Measurements from ENCODE around the gene MYH6.
A peak's percentile ranks its signal among the peaks of the same experiment; 100 is the strongest.

Gene MYH6

GRCh38 chr14:23373041-23373440 is 35.0 kb downstream of the MYH6 start:
- Histone ChIP-seq H3K27ac (ENCODE audit: low read depth, low read length) (no peak overlapping the region), H3K18ac (ENCODE audit: low read length) (no peak overlapping the region), H3K4me2 (ENCODE audit: low read length) (no peak overlapping the region), H3K56ac (ENCODE audit: low read length) (no peak overlapping the region), H3K4ac (ENCODE audit: low read depth, low read length) (no peak overlapping the region), H3K9ac (ENCODE audit: low read length) (no peak overlapping the region), H3K4me3 (ENCODE audit: low read length) (no peak overlapping the region), H3K27me3 (ENCODE audit: insufficient read depth, low read length, poor library complexity) (no peaks in the 10 kb centered on the region), H2BK120ac (ENCODE audit: low read depth, low read length) (no peak overlapping the region), H3K23ac (ENCODE audit: low read length) (no peak overlapping the region), H2BK15ac (replicated peaks; ENCODE audit: low read depth) (no peak overlapping the region), H3K79me1 (ENCODE audit: low read length) (no peaks in the 10 kb centered on the region), H3K36me3 (ENCODE audit: control insufficient read depth, insufficient read depth, low read length) (no peaks in the 10 kb centered on the region), H4K8ac (ENCODE audit: low read depth, low read length) (no peak overlapping the region), H2AK5ac (ENCODE audit: low read length) (no peak overlapping the region), H2BK5ac (ENCODE audit: low read length) (no peak overlapping the region), H3K79me2 (ENCODE audit: control insufficient read depth, insufficient read depth, low read length) (no peaks in the 10 kb centered on the region), H3K4me1 (ENCODE audit: control insufficient read depth, low read depth, low read length) (peaks cover 3% of the 10 kb centered on the region), H4K5ac (ENCODE audit: low read length) (no peak overlapping the region)
- no peak for DNase-seq
- WGBS (ENCODE audit: extremely low coverage, insufficient coverage, low lambda C conversion rate) = no CpG with 5 or more reads among the region's 3 CpGs

GRCh38 chr14:23372509-23372908 is 35.6 kb downstream of the MYH6 start, which contains the start of gene IL25:
IL25 (plus strand) TSS chr14:23372809.
- H3K4ac ChIP-seq (ENCODE audit: low read depth, low read length) = no peak within 1 kb of the TSS
- H2BK120ac ChIP-seq (ENCODE audit: low read depth, low read length) = no peak within 1 kb of the TSS
- H3K4me2 ChIP-seq (ENCODE audit: low read length) = no peak within 1 kb of the TSS
- no peak within 1 kb of the TSS for H2BK5ac ChIP-seq (ENCODE audit: low read length)
- WGBS (ENCODE audit: extremely low coverage, insufficient coverage, low lambda C conversion rate) = no CpG with 5 or more reads among the region's 2 CpGs
- H2BK15ac ChIP-seq (replicated peaks; ENCODE audit: low read depth) = no peak within 1 kb of the TSS
- H3K27ac ChIP-seq (ENCODE audit: low read depth, low read length) = no peak within 1 kb of the TSS
- H3K9ac ChIP-seq (ENCODE audit: low read length) = no peak within 1 kb of the TSS
- no peak within 1 kb of the TSS for H4K8ac ChIP-seq (ENCODE audit: low read depth, low read length)
- H3K4me1 ChIP-seq (ENCODE audit: control insufficient read depth, low read depth, low read length) = peaks cover 3% of the 10 kb centered on the region
- no peak within 1 kb of the TSS for H4K5ac ChIP-seq (ENCODE audit: low read length)
- H3K4me3 ChIP-seq (ENCODE audit: low read length) = no peak within 1 kb of the TSS
- no peak for DNase-seq
- no peaks in the 10 kb centered on the region for H3K36me3 ChIP-seq (ENCODE audit: control insufficient read depth, insufficient read depth, low read length)
- H3K79me1 ChIP-seq (ENCODE audit: low read length) = no peaks in the 10 kb centered on the region
- H3K18ac ChIP-seq (ENCODE audit: low read length) = no peak within 1 kb of the TSS
- H3K23ac ChIP-seq (ENCODE audit: low read length) = no peak within 1 kb of the TSS
- H2AK5ac ChIP-seq (ENCODE audit: low read length) = no peak within 1 kb of the TSS
- no peaks in the 10 kb centered on the region for H3K27me3 ChIP-seq (ENCODE audit: insufficient read depth, low read length, poor library complexity)
- H3K79me2 ChIP-seq (ENCODE audit: control insufficient read depth, insufficient read depth, low read length) = no peaks in the 10 kb centered on the region
- no peak within 1 kb of the TSS for H3K56ac ChIP-seq (ENCODE audit: low read length)

- Histone ChIP-seq H4K5ac (ENCODE audit: low read length) (no peak overlapping the region), H3K36me3 (ENCODE audit: control insufficient read depth, insufficient read depth, low read length) (no peaks in the 10 kb centered on the region), H3K4me3 (ENCODE audit: low read length) (no peak overlapping the region), H2AK5ac (ENCODE audit: low read length) (no peak overlapping the region), H4K8ac (ENCODE audit: low read depth, low read length) (no peak overlapping the region), H3K4ac (ENCODE audit: low read depth, low read length) (no peak overlapping the region), H3K4me2 (ENCODE audit: low read length) (no peak overlapping the region), H3K23ac (ENCODE audit: low read length) (no peak overlapping the region), H3K18ac (ENCODE audit: low read length) (no peak overlapping the region), H2BK120ac (ENCODE audit: low read depth, low read length) (no peak overlapping the region), H3K27me3 (ENCODE audit: insufficient read depth, low read length, poor library complexity) (no peaks in the 10 kb centered on the region), H2BK15ac (replicated peaks; ENCODE audit: low read depth) (no peak overlapping the region), H3K27ac (ENCODE audit: low read depth, low read length) (no peak overlapping the region), H3K79me2 (ENCODE audit: control insufficient read depth, insufficient read depth, low read length) (no peaks in the 10 kb centered on the region), H3K56ac (ENCODE audit: low read length) (no peak overlapping the region), H2BK5ac (ENCODE audit: low read length) (no peak overlapping the region), H3K9ac (ENCODE audit: low read length) (no peak overlapping the region), H3K4me1 (ENCODE audit: control insufficient read depth, low read depth, low read length) (peaks cover 4% of the 10 kb centered on the region), H3K79me1 (ENCODE audit: low read length) (no peaks in the 10 kb centered on the region)
- WGBS (ENCODE audit: extremely low coverage, insufficient coverage, low lambda C conversion rate) = no CpG with 5 or more reads among the region's 1 CpG
- DNase-seq = no peak
These were observed 36.2 kb downstream of the MYH6 start for GRCh38 chr14:23371865-23372264.

GRCh38 chr14:23370221-23370620 is 37.9 kb downstream of the MYH6 start:
- Histone ChIP-seq H3K27me3 (ENCODE audit: insufficient read depth, low read length, poor library complexity) (no peaks in the 10 kb centered on the region), H3K4ac (ENCODE audit: low read depth, low read length) (no peak overlapping the region), H3K4me3 (ENCODE audit: low read length) (no peak overlapping the region), H3K18ac (ENCODE audit: low read length) (no peak overlapping the region), H4K5ac (ENCODE audit: low read length) (no peak overlapping the region), H3K56ac (ENCODE audit: low read length) (no peak overlapping the region), H3K79me1 (ENCODE audit: low read length) (no peaks in the 10 kb centered on the region), H2AK5ac (ENCODE audit: low read length) (no peak overlapping the region), H3K79me2 (ENCODE audit: control insufficient read depth, insufficient read depth, low read length) (no peaks in the 10 kb centered on the region), H3K4me1 (ENCODE audit: control insufficient read depth, low read depth, low read length) (peaks cover 2% of the 10 kb centered on the region), H3K23ac (ENCODE audit: low read length) (no peak overlapping the region), H2BK120ac (ENCODE audit: low read depth, low read length) (no peak overlapping the region), H3K27ac (ENCODE audit: low read depth, low read length) (no peak overlapping the region), H2BK5ac (ENCODE audit: low read length) (no peak overlapping the region), H2BK15ac (replicated peaks; ENCODE audit: low read depth) (no peak overlapping the region), H4K8ac (ENCODE audit: low read depth, low read length) (no peak overlapping the region), H3K4me2 (ENCODE audit: low read length) (no peak overlapping the region), H3K36me3 (ENCODE audit: control insufficient read depth, insufficient read depth, low read length) (no peaks in the 10 kb centered on the region), H3K9ac (ENCODE audit: low read length) (no peak overlapping the region)
- WGBS (ENCODE audit: extremely low coverage, insufficient coverage, low lambda C conversion rate) = no CpG with 5 or more reads among the region's 1 CpG
- no peak for DNase-seq

- H3K79me1 ChIP-seq (ENCODE audit: low read length) = peaks cover 11% of the 10 kb centered on the region
- no peaks in the 10 kb centered on the region for H3K36me3 ChIP-seq (ENCODE audit: control insufficient read depth, insufficient read depth, low read length)
- peak overlapping the region; percentile 93 for H3K56ac ChIP-seq (ENCODE audit: low read length)
- no peak overlapping the region for H3K23ac ChIP-seq (ENCODE audit: low read length)
- peak overlapping the region; percentile 71 for H3K18ac ChIP-seq (ENCODE audit: low read length)
- H3K27me3 ChIP-seq (ENCODE audit: insufficient read depth, low read length, poor library complexity) = no peaks in the 10 kb centered on the region
- H4K5ac ChIP-seq (ENCODE audit: low read length) = no peak overlapping the region
- H2BK120ac ChIP-seq (ENCODE audit: low read depth, low read length) = no peak overlapping the region
- peak overlapping the region; percentile 90 for H3K27ac ChIP-seq (ENCODE audit: low read depth, low read length)
- peak overlapping the region; percentile 71 for H2BK5ac ChIP-seq (ENCODE audit: low read length)
- peak overlapping the region; percentile 87 for H3K9ac ChIP-seq (ENCODE audit: low read length)
- H3K4me2 ChIP-seq (ENCODE audit: low read length) = peak overlapping the region; percentile 55
- no peak overlapping the region for H4K8ac ChIP-seq (ENCODE audit: low read depth, low read length)
- peaks cover 5% of the 10 kb centered on the region for H3K4me1 ChIP-seq (ENCODE audit: control insufficient read depth, low read depth, low read length)
- no peak overlapping the region for H2BK15ac ChIP-seq (replicated peaks; ENCODE audit: low read depth)
- no peak overlapping the region for H3K4me3 ChIP-seq (ENCODE audit: low read length)
- peaks cover 2% of the 10 kb centered on the region for H3K79me2 ChIP-seq (ENCODE audit: control insufficient read depth, insufficient read depth, low read length)
- no CpG with 5 or more reads among the region's 34 CpGs for WGBS (ENCODE audit: extremely low coverage, insufficient coverage, low lambda C conversion rate)
- peak overlapping the region; percentile 39 for H3K4ac ChIP-seq (ENCODE audit: low read depth, low read length)
- H2AK5ac ChIP-seq (ENCODE audit: low read length) = no peak overlapping the region
- DNase-seq = peak; percentile 94
These were observed 41.6 kb downstream of the MYH6 start for GRCh38 chr14:23366426-23366921.

Measured in mesendoderm (in vitro differentiated cells).